ENCODE measurements around the gene PCDHGC4. TPM values are rescaled to one million over a fixed set of nuclear protein-coding genes. Genes with fewer than 3 reads are reported as not detected.

PCDHGC4 gene
- total RNA-seq, 1 donor from 2014 or later = 1.1 TPM

DNA sequence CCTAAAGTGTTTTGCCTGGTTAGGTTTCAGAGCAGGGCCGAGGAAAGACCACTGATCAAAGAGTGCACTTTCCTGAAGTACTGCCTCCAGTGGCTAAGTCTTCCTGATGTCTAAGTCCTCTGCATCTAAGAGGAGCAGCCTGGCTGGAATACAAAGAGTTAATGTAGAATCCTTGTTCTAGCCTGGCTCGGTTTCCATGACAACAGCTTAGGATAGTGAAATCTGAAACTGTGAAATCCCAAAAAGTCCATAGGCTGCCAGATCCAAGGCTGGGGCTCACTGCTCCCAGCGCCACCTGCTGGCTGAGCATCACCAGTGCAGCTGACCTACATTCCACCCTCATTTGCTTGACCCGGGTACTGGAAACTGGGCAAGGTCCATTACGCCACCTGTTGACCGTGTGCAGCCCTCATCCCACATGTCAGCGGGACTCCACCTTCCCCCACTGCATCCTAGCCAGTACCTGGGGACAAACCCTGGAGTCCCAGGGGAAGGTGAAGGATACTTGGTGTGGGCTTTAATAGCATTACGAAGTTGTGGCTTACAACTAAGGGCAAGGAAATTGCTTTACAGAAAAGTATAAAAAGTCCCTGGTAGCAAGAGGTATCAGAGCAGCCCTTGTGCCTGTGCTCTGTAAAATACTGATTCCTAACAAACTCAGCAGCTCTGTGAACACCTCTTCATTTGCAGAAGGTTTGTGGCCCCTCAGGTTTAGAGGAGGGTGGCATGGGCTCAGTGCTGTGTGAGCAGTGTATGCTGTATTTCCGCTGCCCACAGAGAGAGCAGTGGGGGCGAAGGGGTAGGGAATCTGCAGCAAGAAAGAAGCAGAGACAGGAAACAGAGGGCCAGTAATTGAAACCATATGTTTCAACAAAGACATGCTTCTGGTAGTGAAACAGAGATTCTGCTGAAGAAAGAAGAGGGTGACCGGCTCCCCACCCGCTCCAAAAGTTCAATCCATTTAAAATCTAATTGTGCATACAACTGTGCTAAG, 40.1 kb downstream of the PCDHGC4 start:
- no peaks in the 10 kb centered on the region for H3K36me3 ChIP-seq (ENCODE audit: control insufficient read depth, insufficient read depth, low read length)
- peak; percentile 81 for DNase-seq (ENCODE audit: low read depth)
- H3K4me3 ChIP-seq (ENCODE audit: low read depth, low read length) = no peak overlapping the region
- TF ChIP-seq, protein P1, sequence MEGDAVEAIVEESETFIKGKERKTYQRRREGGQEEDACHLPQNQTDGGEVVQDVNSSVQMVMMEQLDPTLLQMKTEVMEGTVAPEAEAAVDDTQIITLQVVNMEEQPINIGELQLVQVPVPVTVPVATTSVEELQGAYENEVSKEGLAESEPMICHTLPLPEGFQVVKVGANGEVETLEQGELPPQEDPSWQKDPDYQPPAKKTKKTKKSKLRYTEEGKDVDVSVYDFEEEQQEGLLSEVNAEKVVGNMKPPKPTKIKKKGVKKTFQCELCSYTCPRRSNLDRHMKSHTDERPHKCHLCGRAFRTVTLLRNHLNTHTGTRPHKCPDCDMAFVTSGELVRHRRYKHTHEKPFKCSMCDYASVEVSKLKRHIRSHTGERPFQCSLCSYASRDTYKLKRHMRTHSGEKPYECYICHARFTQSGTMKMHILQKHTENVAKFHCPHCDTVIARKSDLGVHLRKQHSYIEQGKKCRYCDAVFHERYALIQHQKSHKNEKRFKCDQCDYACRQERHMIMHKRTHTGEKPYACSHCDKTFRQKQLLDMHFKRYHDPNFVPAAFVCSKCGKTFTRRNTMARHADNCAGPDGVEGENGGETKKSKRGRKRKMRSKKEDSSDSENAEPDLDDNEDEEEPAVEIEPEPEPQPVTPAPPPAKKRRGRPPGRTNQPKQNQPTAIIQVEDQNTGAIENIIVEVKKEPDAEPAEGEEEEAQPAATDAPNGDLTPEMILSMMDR (IDR thresholded peaks at IDR 0.05; ENCODE audit: insufficient read depth, low read length, poor library complexity, severe bottlenecking) = peak; percentile 100
- no peaks in the 10 kb centered on the region for H3K27me3 ChIP-seq (ENCODE audit: control insufficient read depth, insufficient read depth, low read length)

DNA sequence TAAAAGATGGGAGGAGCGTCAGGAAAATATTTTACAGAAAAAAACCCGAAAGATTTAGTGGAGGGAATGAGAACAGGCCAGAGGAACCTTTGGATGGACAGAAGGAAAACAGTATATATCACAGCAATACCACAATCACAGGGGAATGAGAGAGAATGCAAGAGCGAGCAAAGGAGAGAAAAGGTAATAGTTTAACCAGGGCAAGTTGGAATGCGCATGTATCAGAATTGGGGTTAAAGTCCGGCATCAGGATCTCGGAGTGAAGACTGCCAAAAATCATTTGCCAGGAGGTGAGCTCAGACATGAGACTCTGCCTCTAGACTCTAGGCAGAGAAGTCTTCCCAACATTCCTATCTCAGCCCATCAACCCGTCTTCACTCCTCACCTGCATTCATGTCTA, 40.8 kb downstream of the PCDHGC4 start:
- no peak for DNase-seq (ENCODE audit: low read depth)
- TF ChIP-seq, protein P1 (IDR thresholded peaks at IDR 0.05; ENCODE audit: insufficient read depth, low read length, poor library complexity, severe bottlenecking) = no peak
- H3K4me3 ChIP-seq (ENCODE audit: low read depth, low read length) = no peak overlapping the region
- no peaks in the 10 kb centered on the region for H3K36me3 ChIP-seq (ENCODE audit: control insufficient read depth, insufficient read depth, low read length)
- no peaks in the 10 kb centered on the region for H3K27me3 ChIP-seq (ENCODE audit: control insufficient read depth, insufficient read depth, low read length)

DNA sequence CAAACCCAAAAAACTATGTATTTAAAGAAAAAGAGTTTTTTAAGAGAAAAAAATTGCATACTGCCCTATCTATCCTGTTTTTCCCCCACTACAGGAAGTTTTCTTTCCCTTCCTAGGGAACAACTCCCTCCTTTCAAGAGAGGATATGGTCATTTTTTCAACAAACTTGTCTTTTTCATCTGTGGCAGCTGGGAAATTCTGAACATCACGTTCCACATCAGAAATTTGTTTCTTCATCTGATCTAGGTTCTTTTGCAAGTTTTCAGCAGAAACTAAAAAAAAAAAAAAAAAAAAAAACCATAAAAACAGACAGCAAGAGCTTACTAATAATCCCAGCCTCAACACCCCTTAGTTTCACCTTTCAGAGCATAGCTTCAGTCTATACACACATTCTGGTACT, 42.6 kb downstream of the PCDHGC4 start:
- Histone ChIP-seq H3K4me3 (ENCODE audit: low read depth, low read length) (no peak overlapping the region), H3K27me3 (ENCODE audit: control insufficient read depth, insufficient read depth, low read length) (no peaks in the 10 kb centered on the region), H3K36me3 (ENCODE audit: control insufficient read depth, insufficient read depth, low read length) (no peaks in the 10 kb centered on the region)
- TF ChIP-seq, protein P1 (IDR thresholded peaks at IDR 0.05; ENCODE audit: insufficient read depth, low read length, poor library complexity, severe bottlenecking) = no peak
- no peak for DNase-seq (ENCODE audit: low read depth)

DNA sequence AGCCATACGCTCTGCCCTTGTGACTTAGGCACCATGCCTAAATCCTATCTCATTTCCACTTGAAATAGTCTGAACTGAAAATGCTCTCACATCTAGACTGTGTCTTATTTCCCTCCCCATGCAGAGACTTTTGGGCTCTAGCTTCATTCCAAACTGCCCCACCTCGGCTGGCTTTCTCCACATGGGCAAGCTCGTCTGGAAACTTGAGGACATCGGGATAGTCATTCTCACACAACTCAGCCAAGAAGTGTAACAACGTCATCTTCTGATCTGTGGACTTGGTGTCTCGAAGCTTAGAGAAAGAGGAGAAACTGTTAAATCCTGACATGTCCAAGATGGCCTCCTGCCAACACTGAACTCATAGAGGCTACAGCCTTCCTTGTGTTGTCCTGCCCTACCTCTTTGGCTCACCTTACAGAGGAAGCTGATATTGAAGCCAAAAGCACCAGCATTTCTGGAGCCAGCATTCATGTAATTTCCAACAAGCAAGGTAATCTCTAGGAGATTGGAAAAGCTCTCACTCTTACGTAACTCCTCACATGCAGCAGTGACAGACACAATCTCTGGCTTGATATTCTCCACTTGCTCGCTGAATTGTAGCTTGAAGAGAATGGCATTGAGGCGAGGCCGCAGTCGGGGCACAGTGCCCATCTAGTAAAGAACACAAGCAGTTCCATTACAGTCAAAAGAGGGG, 43.6 kb downstream of the PCDHGC4 start:
- Histone ChIP-seq H3K36me3 (ENCODE audit: control insufficient read depth, insufficient read depth, low read length) (no peaks in the 10 kb centered on the region), H3K27me3 (ENCODE audit: control insufficient read depth, insufficient read depth, low read length) (no peaks in the 10 kb centered on the region), H3K4me3 (ENCODE audit: low read depth, low read length) (no peak overlapping the region)
- TF ChIP-seq, protein P1 (IDR thresholded peaks at IDR 0.05; ENCODE audit: insufficient read depth, low read length, poor library complexity, severe bottlenecking) = no peak
- DNase-seq (ENCODE audit: low read depth) = no peak

DNA sequence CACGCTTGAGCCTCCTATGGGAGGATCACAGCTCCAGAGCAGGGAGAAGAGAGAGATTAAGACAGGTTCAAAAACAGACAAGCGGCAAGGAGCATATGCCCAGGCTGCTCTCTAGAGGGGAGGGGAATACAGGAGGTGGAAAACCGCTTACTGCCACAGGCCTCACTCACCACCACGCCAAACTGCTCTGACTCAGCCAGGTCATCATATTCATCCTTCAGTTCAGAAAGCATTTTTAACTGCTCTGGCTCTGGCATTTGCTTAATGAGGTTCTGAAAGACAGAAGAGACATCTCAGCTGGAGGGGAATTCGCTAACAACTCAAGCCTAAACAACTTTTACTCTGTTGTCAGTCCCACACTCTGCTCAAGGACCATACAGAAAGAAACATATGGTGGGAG, 44.2 kb downstream of the PCDHGC4 start:
- TF ChIP-seq, protein P1 (IDR thresholded peaks at IDR 0.05; ENCODE audit: insufficient read depth, low read length, poor library complexity, severe bottlenecking) = no peak
- Histone ChIP-seq H3K36me3 (ENCODE audit: control insufficient read depth, insufficient read depth, low read length) (no peaks in the 10 kb centered on the region), H3K4me3 (ENCODE audit: low read depth, low read length) (no peak overlapping the region), H3K27me3 (ENCODE audit: control insufficient read depth, insufficient read depth, low read length) (no peaks in the 10 kb centered on the region)
- DNase-seq (ENCODE audit: low read depth) = no peak

All from kidney epithelial cell (primary cell).